Caco-2 (cell line): ENCODE measurements around the gene AATK. TPM values are rescaled to one million over a fixed set of nuclear protein-coding genes. Genes with fewer than 3 reads are reported as not detected.

Source experiments
- BruUV-seq: library from RNA; stranded (reverse); fragments of 400-500 nt; replicated peaks from 2 replicates; lab custom pipeline; 2021; lab: Mats Ljungman, UMichigan
- CTCF ChIA-PET: fragments of 300-600 bp; sonication (Branson Sonifier 250); formaldehyde crosslinking; loops from one replicate; lab custom pipeline; 2022; ENCODE audit warnings: antibody characterized with exemption; lab: Charles Lee
- POLR2A ChIA-PET: fragments of 300-600 bp; sonication (Branson Sonifier 250); formaldehyde crosslinking; loops from one replicate; lab custom pipeline; 2022; ENCODE audit warnings: antibody characterized with exemption; lab: Charles Lee
- DNase-seq, 2 experiments: peaks; one replicate each; pipeline versions ENCODE4 v3.0.0 to v3.0.0-alpha.2; 2020 to 2022
- H3K27me3 ChIP-seq: replicated peaks from 2 replicates; pipeline ENCODE4 v1.6.0; 2011; ENCODE audit warnings: low read length; ENCODE audit not compliant: control insufficient read depth, insufficient read depth
- H3K36me3 ChIP-seq: 2 replicates; pipeline ENCODE4 v1.5.1; 2011; ENCODE audit warnings: low read length; ENCODE audit not compliant: control insufficient read depth, insufficient read depth
- H3K4me1 ChIP-seq: fragments of 250-450 bp; sonication (Bioruptor Pico); 2 replicates; pipeline ENCODE4 v1.5.1; 2020; ENCODE audit warnings: mild to moderate bottlenecking
- H3K4me3 ChIP-seq: 2 replicates; pipeline ENCODE4 v1.5.1; 2011; ENCODE audit warnings: low read depth, mild to moderate bottlenecking, control low read depth, low read length
- H3K9me3 ChIP-seq: fragments of 250-450 bp; sonication (Bioruptor Pico); 2 replicates; pipeline ENCODE4 v1.5.1; 2020; ENCODE audit warnings: mild to moderate bottlenecking, moderate library complexity
- H3K27ac Mint-ChIP-seq: one replicate; pipeline ENCODE4 v1.8.0; 2022; ENCODE audit warnings: mixed read lengths; ENCODE audit not compliant: unreplicated experiment
- H3K27me3 Mint-ChIP-seq: one replicate; pipeline ENCODE4 v1.8.0; 2022; ENCODE audit warnings: mixed read lengths; ENCODE audit not compliant: insufficient read depth, unreplicated experiment
- H3K36me3 Mint-ChIP-seq: one replicate; pipeline ENCODE4 v1.8.0; 2022; ENCODE audit warnings: mild to moderate bottlenecking, mixed read lengths; ENCODE audit not compliant: insufficient read depth, unreplicated experiment
- H3K4me1 Mint-ChIP-seq: one replicate; pipeline ENCODE4 v1.8.0; 2022; ENCODE audit warnings: low read depth, mixed read lengths; ENCODE audit not compliant: unreplicated experiment
- H3K4me3 Mint-ChIP-seq: one replicate; pipeline ENCODE4 v1.8.0; 2022; ENCODE audit warnings: mild to moderate bottlenecking, moderate library complexity, mixed read lengths; ENCODE audit not compliant: unreplicated experiment
- H3K9me3 Mint-ChIP-seq: one replicate; pipeline ENCODE4 v1.8.0; 2022; ENCODE audit warnings: mixed read lengths; ENCODE audit not compliant: unreplicated experiment
- intact Hi-C: fragments of 100-400 bp; cut with micrococcal nuclease; formaldehyde crosslinking; loops from one replicate; pipeline ENCODE4 v1.10.0; 2022; ENCODE audit not compliant: unreplicated experiment
- total RNA-seq: library from RNA; stranded (reverse); gene quantifications from 2 replicates; pipeline ENCODE4 v1.2.3, GENCODE V29; 2022
- TF ChIP-seq, protein P1 (sequence below), 2 experiments: fragments of 200-600 bp in 1 of 2; IDR thresholded peaks; 1 replicate in 1 of 2; 2 replicates in 1 of 2; pipeline versions ENCODE4 v1.5.1 to v1.8.0; 2011 to 2022; ENCODE audit warnings: antibody characterized with exemption in 1 of 2, control low read depth in 1 of 2, inconsistent platforms in 1 of 2, low read depth in 1 of 2, low read length in 1 of 2, mild to moderate bottlenecking in 1 of 2, moderate library complexity in 1 of 2; ENCODE audit not compliant: insufficient read depth in 1 of 2, severe bottlenecking in 1 of 2, unreplicated experiment in 1 of 2

AATK gene
- total RNA-seq, 1 experiment from 2014 or later: 26.6 TPM

- Mint-ChIP-seq H3K9me3 (no peaks in the 10 kb centered on the region), H3K4me3 (no peak overlapping the region), H3K27me3 (no peaks in the 10 kb centered on the region), H3K27ac (no peak overlapping the region), H3K4me1 (no peaks in the 10 kb centered on the region), H3K36me3 (no peaks in the 10 kb centered on the region)
- Histone ChIP-seq H3K27me3 (no peaks in the 10 kb centered on the region), H3K4me3 (no peak overlapping the region), H3K9me3 (peaks cover 12% of the 10 kb centered on the region), H3K36me3 (no peaks in the 10 kb centered on the region), H3K4me1 (no peaks in the 10 kb centered on the region)
- ChIA-PET CTCF (interaction anchor here (0.6 to 0.7 kb wide), 2 partner anchors 24 to 851 kb away, joined by 5 to 6 read pairs; no protein-coding TSS in a partner anchor), POLR2A (no interaction called here)
- no TSS peak for BruUV-seq
- no peak for DNase-seq
- intact Hi-C loops: no loop called here
- TF ChIP-seq, protein P1, sequence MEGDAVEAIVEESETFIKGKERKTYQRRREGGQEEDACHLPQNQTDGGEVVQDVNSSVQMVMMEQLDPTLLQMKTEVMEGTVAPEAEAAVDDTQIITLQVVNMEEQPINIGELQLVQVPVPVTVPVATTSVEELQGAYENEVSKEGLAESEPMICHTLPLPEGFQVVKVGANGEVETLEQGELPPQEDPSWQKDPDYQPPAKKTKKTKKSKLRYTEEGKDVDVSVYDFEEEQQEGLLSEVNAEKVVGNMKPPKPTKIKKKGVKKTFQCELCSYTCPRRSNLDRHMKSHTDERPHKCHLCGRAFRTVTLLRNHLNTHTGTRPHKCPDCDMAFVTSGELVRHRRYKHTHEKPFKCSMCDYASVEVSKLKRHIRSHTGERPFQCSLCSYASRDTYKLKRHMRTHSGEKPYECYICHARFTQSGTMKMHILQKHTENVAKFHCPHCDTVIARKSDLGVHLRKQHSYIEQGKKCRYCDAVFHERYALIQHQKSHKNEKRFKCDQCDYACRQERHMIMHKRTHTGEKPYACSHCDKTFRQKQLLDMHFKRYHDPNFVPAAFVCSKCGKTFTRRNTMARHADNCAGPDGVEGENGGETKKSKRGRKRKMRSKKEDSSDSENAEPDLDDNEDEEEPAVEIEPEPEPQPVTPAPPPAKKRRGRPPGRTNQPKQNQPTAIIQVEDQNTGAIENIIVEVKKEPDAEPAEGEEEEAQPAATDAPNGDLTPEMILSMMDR (IDR thresholded peaks at IDR 0.05; ENCODE audit: insufficient read depth in 1 of 2, low read depth in 1 of 2, low read length in 1 of 2, severe bottlenecking in 1 of 2, unreplicated experiment in 1 of 2): no peak
These were observed 10.6 kb upstream of the AATK start for GRCh38 chr17:81176666-81177065.

GRCh38 chr17:81173762-81174155 is 7.7 kb upstream of the AATK start:
- Histone ChIP-seq H3K4me1 (no peaks in the 10 kb centered on the region), H3K4me3 (no peak overlapping the region), H3K36me3 (no peaks in the 10 kb centered on the region), H3K9me3 (peaks cover 12% of the 10 kb centered on the region), H3K27me3 (no peaks in the 10 kb centered on the region)
- BruUV-seq: no TSS peak
- POLR2A ChIA-PET: interaction anchor here (0.6 kb wide), 1 partner anchor 31 kb away, joined by 3 read pairs; no protein-coding TSS in a partner anchor
- CTCF ChIA-PET: no interaction called here
- no peak overlapping the region for H3K4me3 Mint-ChIP-seq
- TF ChIP-seq, protein P1 (IDR thresholded peaks at IDR 0.05; ENCODE audit: insufficient read depth in 1 of 2, low read depth in 1 of 2, low read length in 1 of 2, severe bottlenecking in 1 of 2, unreplicated experiment in 1 of 2): no peak
- no peaks in the 10 kb centered on the region for H3K4me1 Mint-ChIP-seq
- H3K9me3 Mint-ChIP-seq: no peaks in the 10 kb centered on the region
- no peak for DNase-seq
- H3K27ac Mint-ChIP-seq: no peak overlapping the region
- no peaks in the 10 kb centered on the region for H3K36me3 Mint-ChIP-seq
- intact Hi-C loops: no loop called here
- no peaks in the 10 kb centered on the region for H3K27me3 Mint-ChIP-seq

DNA sequence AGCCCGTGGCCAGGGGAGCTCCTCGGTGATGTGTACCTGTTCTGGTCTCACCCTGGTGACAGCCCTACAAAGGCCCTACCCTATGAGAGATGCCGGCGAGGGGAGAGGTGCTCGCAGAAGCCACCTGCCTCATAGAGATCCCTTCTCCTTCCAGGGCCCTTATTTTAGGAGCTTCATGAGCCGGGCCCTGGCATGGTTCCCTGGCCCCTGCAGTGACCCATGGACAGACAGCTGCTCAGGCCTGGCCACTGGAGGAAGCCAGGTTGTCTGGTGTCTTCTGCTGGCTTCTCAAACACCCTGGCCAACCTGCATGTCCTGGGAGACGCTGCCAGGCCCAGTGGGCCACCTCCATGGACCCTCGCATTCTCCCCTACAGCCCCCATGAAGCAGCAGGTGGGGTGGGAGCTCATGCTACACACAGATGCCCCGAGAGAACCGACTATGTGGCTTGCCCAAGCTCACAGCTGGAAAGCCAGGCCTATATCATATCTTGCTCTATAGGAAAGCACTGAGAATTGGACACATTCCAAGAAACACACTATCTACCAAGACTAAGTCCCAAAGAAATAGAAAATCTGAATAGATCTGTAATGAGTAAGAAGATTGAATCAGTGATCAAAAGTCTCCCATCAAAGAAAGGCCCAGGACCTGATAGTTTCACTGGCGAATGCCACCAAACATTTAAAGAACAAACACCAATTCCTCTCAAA is 7.2 kb upstream of the AATK start:
- H3K9me3 ChIP-seq: peaks cover 12% of the 10 kb centered on the region
- no peak overlapping the region for H3K4me3 Mint-ChIP-seq
- H3K27ac Mint-ChIP-seq: no peak overlapping the region
- TF ChIP-seq, protein P1 (IDR thresholded peaks at IDR 0.05; ENCODE audit: insufficient read depth in 1 of 2, low read depth in 1 of 2, low read length in 1 of 2, severe bottlenecking in 1 of 2, unreplicated experiment in 1 of 2): no peak
- H3K4me1 Mint-ChIP-seq: no peaks in the 10 kb centered on the region
- DNase-seq: no peak
- no peak overlapping the region for H3K4me3 ChIP-seq
- ChIA-PET CTCF (no interaction called here), POLR2A (interaction anchor here (0.6 kb wide), 1 partner anchor 267 kb away, joined by 3 read pairs; no protein-coding TSS in a partner anchor)
- H3K36me3 ChIP-seq: no peaks in the 10 kb centered on the region
- H3K27me3 ChIP-seq: no peaks in the 10 kb centered on the region
- no TSS peak for BruUV-seq
- no peaks in the 10 kb centered on the region for H3K4me1 ChIP-seq
- intact Hi-C loops: no loop called here
- no peaks in the 10 kb centered on the region for H3K27me3 Mint-ChIP-seq
- H3K36me3 Mint-ChIP-seq: no peaks in the 10 kb centered on the region
- H3K9me3 Mint-ChIP-seq: no peaks in the 10 kb centered on the region
